HG03066 (cell line): Measurements from ENCODE around the gene P4HB.
A peak's percentile ranks its signal among the peaks of the same experiment; 100 is the strongest.

Experiments
- ATAC-seq: cut with Tn5 transposase; IDR thresholded peaks from one replicate; pipeline ENCODE4 v1.9.1; 2021; ENCODE audit warnings: low read depth; ENCODE audit not compliant: unreplicated experiment

P4HB gene

DNA sequence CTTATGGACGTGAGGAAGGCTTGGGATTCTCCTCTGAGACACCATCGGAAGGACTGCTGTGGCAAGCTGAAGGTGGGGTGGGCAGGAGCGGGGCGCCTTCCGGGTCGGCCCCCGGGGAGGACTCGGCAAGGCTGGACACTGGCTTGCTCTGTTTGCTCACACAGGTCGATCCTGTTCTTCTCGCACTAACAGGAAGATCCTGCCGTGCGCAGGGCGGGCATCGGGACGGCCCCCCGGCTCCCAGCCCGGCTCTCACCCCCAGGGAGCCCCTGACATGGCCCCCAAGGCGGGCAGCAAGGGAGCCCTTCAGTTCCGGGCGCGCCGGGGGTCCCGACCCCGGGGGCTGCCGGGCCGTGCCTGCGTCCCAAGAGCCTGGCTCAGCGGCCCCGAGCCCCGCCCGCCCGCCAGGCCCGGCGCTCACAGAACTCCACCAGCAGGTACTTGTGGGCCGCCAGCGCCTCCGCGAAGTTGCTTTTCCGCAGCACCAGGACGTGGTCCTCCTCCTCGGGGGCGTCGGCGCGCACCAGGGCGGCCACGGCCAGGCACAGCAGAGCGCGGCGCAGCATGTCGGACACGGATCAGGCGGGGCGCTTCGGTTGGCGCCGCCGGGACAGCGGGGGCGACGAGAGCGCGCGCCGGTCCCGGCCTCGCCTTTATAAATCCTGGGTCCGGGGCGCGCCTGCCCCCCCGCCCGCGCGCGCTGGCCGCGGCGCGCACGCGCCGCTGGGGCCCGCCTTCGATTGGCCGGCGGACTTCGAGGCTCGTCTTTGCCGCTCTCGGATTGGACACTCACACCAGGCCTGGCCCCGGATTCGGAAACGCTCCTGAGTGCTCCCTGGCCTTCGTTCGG, at the start of gene P4HB:
P4HB (minus strand) TSS at position 630 of the 850 bp plus-strand sequence; CDS start at position 566, 64 bp downstream.
- peak; percentile 74 for ATAC-seq

DNA sequence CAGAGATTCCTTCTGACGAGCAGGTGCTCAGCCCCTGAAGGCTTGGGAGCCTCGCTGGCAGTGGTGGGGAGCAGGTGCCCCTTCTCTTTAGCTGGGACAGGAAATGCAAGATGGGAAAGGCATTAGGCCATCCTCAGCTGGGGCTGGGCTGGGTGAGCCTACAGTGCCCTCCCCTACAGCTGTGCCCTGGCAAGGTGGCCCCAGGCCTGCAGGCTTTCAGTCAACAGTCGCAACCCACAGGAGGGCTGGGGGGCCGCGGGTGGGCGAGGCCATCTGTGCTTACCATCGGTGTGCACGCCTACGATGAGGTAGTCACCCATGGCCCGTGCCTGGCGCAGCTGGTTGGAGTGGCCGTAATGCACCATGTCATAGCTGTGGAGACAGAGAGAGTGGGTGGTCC, 48.9 kb upstream of the P4HB start:
- no peak for ATAC-seq

- no peak for ATAC-seq
These were observed 48.5 kb upstream of the P4HB start for GRCh38 chr17:81908793-81909192.

DNA sequence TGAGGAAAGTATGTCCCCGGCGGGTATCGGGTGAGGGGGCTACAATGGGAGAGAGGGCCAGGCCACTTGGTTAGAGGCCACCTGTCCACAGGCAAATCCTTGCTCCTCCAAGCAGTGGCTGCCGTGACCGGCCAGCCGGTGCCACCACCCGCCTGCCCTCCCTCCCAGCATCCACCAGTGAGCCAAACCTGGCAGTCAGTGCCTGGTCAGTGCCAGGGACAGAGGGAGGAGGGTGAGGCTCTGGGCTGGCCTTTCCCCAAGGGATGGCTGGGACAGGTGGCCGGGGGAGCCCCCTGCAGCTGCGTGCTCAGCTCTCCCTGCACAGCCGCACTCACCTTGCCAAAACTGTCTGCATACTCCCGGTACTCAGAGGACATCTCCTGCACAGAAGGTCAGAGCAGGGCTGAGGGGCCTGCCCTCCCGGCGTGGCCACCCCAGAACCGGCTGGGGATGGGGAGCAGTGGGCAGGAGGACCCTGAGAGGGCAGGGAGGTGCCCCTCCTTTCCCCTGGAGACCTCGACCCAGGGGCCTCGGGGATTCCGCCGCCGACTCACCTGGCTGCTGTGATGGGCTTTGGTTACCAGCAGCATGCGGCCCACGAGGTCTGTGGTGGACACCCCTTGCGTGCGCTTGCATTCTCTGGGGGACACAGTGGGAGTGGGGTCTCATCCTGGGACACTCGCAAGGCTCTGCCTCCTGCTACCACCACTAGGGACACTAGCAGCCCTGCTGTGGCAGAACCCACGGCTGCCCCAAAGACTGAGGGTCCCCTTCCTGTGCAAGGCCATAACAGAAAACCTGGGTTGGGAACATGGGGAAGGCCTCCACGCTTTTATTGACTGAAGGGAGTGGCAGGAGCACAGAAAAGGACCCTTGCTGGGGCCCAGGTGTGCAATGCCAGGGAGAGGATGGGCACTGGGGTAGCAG, 47.1 kb upstream of the P4HB start:
- no peak for ATAC-seq

- ATAC-seq, result no peak
These were observed 46.3 kb upstream of the P4HB start for GRCh38 chr17:81906476-81907218.

DNA sequence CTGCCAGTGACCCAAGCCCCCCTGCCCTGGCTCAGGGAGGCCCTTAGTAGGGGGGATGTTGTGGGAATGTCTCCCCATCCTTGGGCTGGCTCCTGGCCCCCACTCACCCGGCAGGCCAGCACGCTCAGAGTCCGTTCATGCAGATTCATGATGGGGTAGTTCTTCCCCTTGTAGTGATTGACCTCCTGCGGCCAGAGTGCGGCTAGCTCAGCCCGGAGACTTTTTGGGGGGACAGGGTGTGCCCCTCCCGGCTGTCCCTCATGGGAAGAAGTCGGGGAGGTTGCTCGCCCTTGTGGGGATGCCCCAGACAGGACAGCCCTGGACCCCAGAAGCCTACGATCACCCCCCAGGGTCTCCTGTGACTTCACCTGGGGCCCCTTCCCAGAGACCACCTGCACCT, 45.7 kb upstream of the P4HB start:
- ATAC-seq, result no peak

GRCh38 chr17:81905424-81905875, 45.1 kb upstream of the P4HB start:
- ATAC-seq, result no peak

- ATAC-seq, result no peak
These were observed 44.5 kb upstream of the P4HB start for GRCh38 chr17:81904600-81905423.

GRCh38 chr17:81903896-81904599, 43.7 kb upstream of the P4HB start:
- ATAC-seq, result no peak

- ATAC-seq, result no peak
These were observed 43.1 kb upstream of the P4HB start for GRCh38 chr17:81903415-81903831.

- no peak for ATAC-seq
These were observed 42.5 kb upstream of the P4HB start for GRCh38 chr17:81902653-81903414.

DNA sequence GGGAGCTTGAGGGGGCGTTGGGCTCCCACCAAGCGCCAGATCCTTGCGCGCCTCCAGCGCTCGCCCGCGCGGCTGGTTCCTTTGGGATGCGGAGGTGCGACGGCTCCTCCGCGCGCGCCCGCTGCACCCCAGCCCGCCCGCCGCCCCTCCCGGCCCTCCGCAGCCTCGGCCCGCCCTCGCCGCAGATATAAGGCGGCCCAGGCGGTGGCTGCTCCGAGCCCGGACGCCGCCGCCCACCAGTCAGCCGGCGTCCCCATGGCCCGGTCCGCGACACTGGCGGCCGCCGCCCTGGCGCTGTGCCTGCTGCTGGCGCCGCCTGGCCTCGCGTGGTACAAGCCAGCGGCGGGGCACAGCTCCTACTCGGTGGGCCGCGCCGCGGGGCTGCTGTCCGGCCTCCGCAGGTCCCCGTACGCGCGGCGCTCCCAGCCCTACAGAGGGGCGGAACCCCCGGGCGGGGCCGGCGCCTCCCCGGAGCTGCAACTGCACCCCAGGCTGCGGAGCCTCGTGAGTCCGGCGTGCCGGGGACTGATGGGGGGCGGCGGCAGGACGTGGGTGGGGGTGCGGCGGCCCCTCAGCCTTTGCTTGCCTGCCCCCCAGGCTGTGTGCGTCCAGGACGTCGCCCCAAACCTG, 41.8 kb upstream of the P4HB start, which contains the start of gene NPB:
NPB (plus strand) TSS at position 216 of the 630 bp plus-strand sequence; CDS start at position 256, 40 bp downstream.
- no peak for ATAC-seq

- no peak for ATAC-seq
These were observed 41.1 kb upstream of the P4HB start for GRCh38 chr17:81901167-81902022.

DNA sequence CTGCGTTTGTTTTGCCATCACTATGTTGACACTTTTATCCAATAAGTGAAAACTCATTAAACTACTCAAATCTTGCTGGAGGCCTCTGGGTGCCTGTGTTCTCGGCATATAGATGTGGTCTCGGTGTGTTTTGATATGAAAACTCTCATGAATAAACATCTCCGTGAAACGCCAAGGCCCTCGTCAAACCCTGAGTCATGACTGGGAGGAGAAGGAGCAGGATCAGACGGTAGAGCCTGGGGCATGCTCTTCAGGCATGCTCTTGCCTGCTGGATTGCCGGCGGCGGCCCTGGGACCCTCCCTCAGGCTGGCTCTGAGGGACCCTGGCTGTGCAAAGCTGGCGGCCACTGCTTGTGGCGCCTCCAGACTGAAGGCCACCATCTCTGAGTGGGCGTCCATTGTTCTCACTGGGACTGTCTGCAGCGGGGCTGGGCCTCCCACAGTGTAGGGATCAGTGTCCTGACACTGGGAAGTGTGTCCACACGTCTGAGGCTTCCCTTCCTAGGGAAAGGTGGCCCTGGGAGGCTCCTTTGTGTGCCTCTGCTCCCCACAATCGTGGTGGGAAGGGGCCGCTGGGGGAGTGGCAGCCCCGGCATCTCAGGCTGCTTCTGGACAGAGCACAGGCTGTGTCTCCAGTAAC, 40.0 kb upstream of the P4HB start:
- ATAC-seq, result no peak

- ATAC-seq, result no peak
These were observed 39.3 kb upstream of the P4HB start for GRCh38 chr17:81899514-81900166.

DNA sequence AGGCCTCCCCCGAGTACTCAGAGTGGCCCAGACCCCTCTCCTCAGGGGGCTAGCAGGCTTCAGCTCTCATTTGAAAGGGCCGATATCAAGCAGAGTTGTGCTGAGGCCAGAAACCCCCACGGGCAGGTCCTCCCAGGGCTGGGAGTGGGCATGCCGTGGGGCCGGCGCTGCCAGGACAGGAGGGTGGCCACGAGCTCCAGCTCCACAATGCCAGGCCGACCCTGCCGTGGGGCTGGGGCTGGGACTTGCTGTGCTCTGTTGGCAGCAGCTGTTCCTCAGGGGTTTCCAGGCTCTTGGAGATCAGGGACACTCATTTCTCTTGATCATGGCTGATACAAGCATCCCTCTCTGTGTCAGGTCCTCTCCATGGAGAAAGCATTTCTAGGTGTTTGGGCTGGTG, 38.5 kb upstream of the P4HB start:
- ATAC-seq, result no peak
